Motor neuron (in vitro differentiated cells): ENCODE measurements around the gene AATF. TPM values are rescaled to one million over a fixed set of nuclear protein-coding genes. Genes with fewer than 3 reads are reported as not detected.

ENCODE experiments used
- ATAC-seq, 8 experiments: fragments of 200-7000 bp; cut with Tn5 transposase; replicated peaks in 6 of 8; 2 replicates each; pipeline ENCODE4 v1.8.0; 2021; ENCODE audit warnings: mild to moderate bottlenecking in 8 of 8, moderate library complexity in 8 of 8
- H3K27ac ChIP-seq, 2 donors: fragments of 250-450 bp; sonication (Bioruptor Pico); 2 replicates each; pipeline ENCODE4 v1.9.0; 2021; ENCODE audit warnings: antibody characterized with exemption in 2 of 2, mild to moderate bottlenecking in 2 of 2, moderate library complexity in 1 of 2
- H3K4me1 ChIP-seq, 2 donors: fragments of 250-450 bp; sonication (Bioruptor Pico); replicated peaks in 1 of 2; 2 replicates each; pipeline ENCODE4 v1.6.1; 2021; ENCODE audit warnings: antibody characterized with exemption in 2 of 2, mild to moderate bottlenecking in 2 of 2, moderate library complexity in 1 of 2
- H3K4me3 ChIP-seq, 5 donors: fragments of 250-450 bp; sonication (Bioruptor Pico); 2 replicates each; pipeline ENCODE4 v1.9.0; 2021; ENCODE audit warnings: antibody characterized with exemption in 5 of 5, mild to moderate bottlenecking in 5 of 5, moderate library complexity in 4 of 5
- WGBS, 10 experiments: fragments of 450-650 bp; shearing (Covaris generic); methylation state at CpG; one replicate each; pipeline ENCODE4 v1.0.0; 2022; 5-methylcytosine and 5-hydroxymethylcytosine counted together
- in situ Hi-C, 9 experiments: fragments of 400-800 bp; cut with MboI; loops; one replicate each; pipeline ENCODE4 v1.15.0; 2021; ENCODE audit warnings: low sequenced_read_pairs in 9 of 9, low pct_unique_long_range_greater_than_20kb in 2 of 9; ENCODE audit not compliant: unreplicated experiment in 9 of 9
- total RNA-seq, 8 experiments: library from RNA; unstranded; fragments of 300-600 nt; gene quantifications; 2 replicates each; pipeline versions ENCODE4 v1.2.3 to v1.2.4, GENCODE V29; 2022

The AATF gene
- total RNA-seq, 8 experiments from 2014 or later: 30.7 to 60.9 (median 43.3) TPM

DNA sequence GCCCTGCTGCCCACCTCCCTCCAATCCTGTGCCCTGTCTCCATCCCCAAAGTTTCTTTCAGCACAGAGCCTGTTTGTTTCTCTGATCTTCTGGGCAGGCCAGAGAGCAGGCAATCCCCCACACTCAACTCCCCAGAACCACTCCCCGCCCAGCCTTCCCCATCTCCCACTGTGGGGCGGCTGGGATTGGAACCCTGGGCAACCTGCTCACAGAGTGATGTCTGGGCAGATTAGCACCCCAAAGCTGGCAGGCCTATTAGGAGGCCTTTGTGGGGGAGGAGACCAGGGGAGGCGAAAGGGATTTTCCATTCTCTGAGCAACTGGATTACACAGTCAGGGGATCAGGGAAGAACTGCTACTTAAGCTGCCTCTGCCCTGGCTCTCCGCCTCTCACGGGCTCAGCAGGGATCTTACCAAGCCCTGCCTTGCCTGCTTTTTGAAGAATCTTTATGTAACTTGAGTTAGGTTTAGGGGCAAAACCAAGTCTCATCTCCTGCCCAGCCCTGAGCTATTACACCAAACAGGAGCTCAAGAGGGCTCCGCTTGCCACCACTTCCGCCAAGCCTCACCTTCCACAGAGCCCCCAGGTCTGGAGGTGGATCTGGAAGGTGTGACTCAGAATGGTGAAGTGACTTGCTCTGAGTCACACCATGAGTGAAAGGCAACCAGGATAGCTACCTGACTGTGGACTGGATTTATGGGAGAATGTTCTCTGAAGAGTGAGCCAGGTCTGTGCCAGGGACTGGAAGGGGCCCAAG is 27.5 kb upstream of the AATF start:
- WGBS, 10 experiments: 37 to 42% methylated on average over 2 to 4 of the region's 7 CpGs; no CpG with 5 or more reads in 8 of the 10 experiments
- Histone ChIP-seq H3K4me3 (no peak overlapping the region), H3K27ac (peak overlapping the region; percentile 71 to 77), H3K4me1 (peaks cover 84 to 95% of the 10 kb centered on the region in 2 donors)
- in situ Hi-C loops: no loop called here
- peak; percentile 41 to 55 (median 50) for ATAC-seq

GRCh38 chr17:36922175-36922574 is 26.6 kb upstream of the AATF start:
- Histone ChIP-seq H3K4me3 (no peak overlapping the region), H3K27ac (peak overlapping the region in 1 of 2 donors; percentile 77), H3K4me1 (peaks cover 80 to 92% of the 10 kb centered on the region in 2 donors)
- ATAC-seq: no peak
- in situ Hi-C loops: no loop called here

- H3K4me3 ChIP-seq: no peak overlapping the region
- 43 to 71% (median 49%) methylated on average over 1 to 2 of the region's 5 CpGs; no CpG with 5 or more reads in 4 of the 10 experiments for WGBS, 10 experiments
- H3K4me1 ChIP-seq: peaks cover 80 to 92% of the 10 kb centered on the region in 2 donors
- in situ Hi-C loops: no loop called here
- no peak overlapping the region for H3K27ac ChIP-seq
- no peak for ATAC-seq
Measured at GRCh38 chr17:36923814-36924221, 24.9 kb upstream of the AATF start.

DNA sequence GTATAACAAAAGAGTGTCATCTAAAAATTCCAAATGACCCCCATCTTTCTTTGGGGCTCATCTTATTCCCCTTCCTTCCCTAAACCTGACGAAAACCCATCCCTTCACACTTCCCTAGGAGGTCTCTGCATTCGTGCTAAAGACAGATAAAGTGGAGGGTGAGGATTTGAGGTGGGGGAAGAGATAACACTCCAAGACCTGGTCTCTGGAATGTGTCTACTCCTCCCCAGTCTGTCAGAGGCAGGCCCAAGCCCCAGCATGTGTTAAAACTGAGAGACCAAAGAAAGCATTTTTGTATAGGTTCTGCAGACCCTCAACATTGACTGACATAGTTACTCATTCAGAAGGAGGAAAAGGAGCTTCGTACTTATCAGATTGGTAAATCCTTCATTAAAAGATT is 22.5 kb upstream of the AATF start:
- Histone ChIP-seq H3K27ac (no peak overlapping the region), H3K4me3 (no peak overlapping the region), H3K4me1 (peaks cover 80 to 92% of the 10 kb centered on the region in 2 donors)
- 42 to 100% (median 87%) methylated on average over 1 to 3 of the region's 3 CpGs; no CpG with 5 or more reads in 2 of the 10 experiments for WGBS, 10 experiments
- in situ Hi-C loops: loop anchor here in 5 of 9 experiments (25.0 kb wide), 2 partner anchors 214 to 289 kb away; no protein-coding TSS in a partner anchor
- ATAC-seq: no peak

- no peak overlapping the region for H3K4me3 ChIP-seq
- ATAC-seq: no peak
- in situ Hi-C loops: loop anchor here in 5 of 9 experiments (25.0 kb wide), 2 partner anchors 214 to 289 kb away; no protein-coding TSS in a partner anchor
- 17 to 100% (median 85%) methylated on average over 1 to 2 of the region's 2 CpGs; no CpG with 5 or more reads in 3 of the 10 experiments for WGBS, 10 experiments
- H3K27ac ChIP-seq: no peak overlapping the region
- H3K4me1 ChIP-seq: peaks cover 80 to 92% of the 10 kb centered on the region in 2 donors
Measured at GRCh38 chr17:36926701-36927100, 22.1 kb upstream of the AATF start.

GRCh38 chr17:36928471-36929345 is 20.0 kb upstream of the AATF start:
- 19 to 95% (median 47%) methylated on average over 4 to 7 of the region's 13 CpGs; no CpG with 5 or more reads in 2 of the 10 experiments for WGBS, 10 experiments
- no peak for ATAC-seq
- Histone ChIP-seq H3K4me1 (peaks cover 82 to 96% of the 10 kb centered on the region in 2 donors), H3K27ac (peak overlapping the region; percentile 29 to 37), H3K4me3 (peak overlapping the region in 1 of 5 donors; percentile 11)
- in situ Hi-C loops: loop anchor here in 5 of 9 experiments (25.0 kb wide), 2 partner anchors 216 to 291 kb away; no protein-coding TSS in a partner anchor

DNA sequence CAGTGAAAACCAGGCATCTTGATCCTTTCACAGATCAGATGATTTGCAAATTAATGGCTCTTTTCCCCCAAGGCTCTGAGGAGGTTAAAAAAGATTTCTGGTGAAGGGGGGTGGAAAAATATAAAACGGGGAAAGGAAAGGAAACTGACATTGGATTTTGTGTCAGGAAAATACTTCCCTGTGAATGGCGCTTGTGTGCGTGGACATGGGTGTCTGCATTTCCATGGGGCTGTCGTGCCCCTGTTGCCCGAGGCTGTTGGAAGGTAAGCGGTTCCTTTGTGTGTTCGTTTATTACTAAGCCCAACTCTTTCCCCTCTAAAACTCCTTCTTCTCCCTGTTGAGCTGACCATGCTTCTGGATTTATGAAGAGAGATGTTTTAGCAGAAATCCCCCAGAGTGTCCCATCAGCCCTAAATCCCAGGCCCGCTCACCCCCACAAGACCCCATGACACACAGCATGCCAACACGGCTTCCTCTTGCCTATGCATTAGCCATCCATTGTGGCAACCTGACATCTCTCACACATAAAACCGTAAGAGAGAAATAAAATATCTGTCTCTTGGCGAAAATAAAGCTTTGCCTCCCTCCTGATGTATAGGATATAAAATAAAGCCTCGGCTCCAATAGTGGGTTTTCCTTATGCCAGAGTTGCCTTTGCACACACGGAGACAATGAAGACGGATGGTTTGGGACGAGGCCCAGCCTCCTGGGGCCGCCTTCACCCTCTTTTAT is 18.7 kb upstream of the AATF start:
- 0 to 31% (median 16%) methylated on average over 2 to 11 of the region's 16 CpGs for WGBS, 10 experiments
- peak overlapping the region in 1 of 2 donors; percentile 43 for H3K27ac ChIP-seq
- H3K4me3 ChIP-seq: peak overlapping the region in 1 of 5 donors; percentile 76
- in situ Hi-C loops: loop anchor here in 5 of 9 experiments (25.0 kb wide), 2 partner anchors 218 to 293 kb away; no protein-coding TSS in a partner anchor
- peaks cover 78 to 85% of the 10 kb centered on the region in 2 donors for H3K4me1 ChIP-seq
- ATAC-seq: peak in 1 of 8 experiments; percentile 56

- in situ Hi-C loops: loop anchor here in 5 of 9 experiments (25.0 kb wide), 2 partner anchors 218 to 293 kb away; no protein-coding TSS in a partner anchor
- ATAC-seq: peak in 1 of 8 experiments; percentile 14
- H3K4me3 ChIP-seq: peak overlapping the region in 1 of 5 donors; percentile 76
- peaks cover 73 to 80% of the 10 kb centered on the region in 2 donors for H3K4me1 ChIP-seq
- 0 to 75% (median 33%) methylated on average over 1 of the region's 1 CpG; no CpG with 5 or more reads in 3 of the 10 experiments for WGBS, 10 experiments
- peak overlapping the region in 1 of 2 donors; percentile 52 for H3K27ac ChIP-seq
Measured at GRCh38 chr17:36930583-36930900, 18.2 kb upstream of the AATF start.

DNA sequence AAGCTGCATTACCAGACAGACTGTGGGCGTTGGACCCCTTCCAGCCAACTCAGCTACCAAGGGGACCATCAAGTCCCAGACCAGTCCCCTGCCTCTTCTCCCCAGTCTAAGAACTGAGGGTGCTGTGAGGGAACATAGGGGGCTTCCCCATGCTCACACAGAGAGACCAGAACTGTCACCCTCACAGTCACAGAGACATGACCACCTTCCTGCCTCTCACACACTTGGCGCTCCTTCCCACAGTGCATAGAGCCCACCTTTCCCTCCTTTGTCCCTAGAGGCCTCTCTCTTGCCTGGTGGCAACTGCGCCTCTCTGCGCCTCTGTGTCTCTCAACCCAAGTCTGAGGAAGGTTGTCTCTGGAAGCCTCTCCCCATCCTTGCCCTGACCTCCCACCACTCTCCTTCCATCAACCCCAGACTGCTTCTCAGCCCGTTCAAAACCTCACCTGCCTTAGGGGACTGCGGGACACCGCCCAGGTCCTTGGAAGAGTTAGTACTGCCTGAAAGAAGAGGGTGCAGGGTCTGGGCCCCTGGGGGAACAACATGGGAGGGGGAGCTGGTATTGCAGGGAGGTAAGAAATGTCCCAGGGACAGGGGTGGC is 17.6 kb upstream of the AATF start:
- 34 to 100% (median 60%) methylated on average over 1 to 5 of the region's 7 CpGs; no CpG with 5 or more reads in 3 of the 10 experiments for WGBS, 10 experiments
- no peak for ATAC-seq
- H3K4me3 ChIP-seq: peak overlapping the region in 1 of 5 donors; percentile 76

DNA sequence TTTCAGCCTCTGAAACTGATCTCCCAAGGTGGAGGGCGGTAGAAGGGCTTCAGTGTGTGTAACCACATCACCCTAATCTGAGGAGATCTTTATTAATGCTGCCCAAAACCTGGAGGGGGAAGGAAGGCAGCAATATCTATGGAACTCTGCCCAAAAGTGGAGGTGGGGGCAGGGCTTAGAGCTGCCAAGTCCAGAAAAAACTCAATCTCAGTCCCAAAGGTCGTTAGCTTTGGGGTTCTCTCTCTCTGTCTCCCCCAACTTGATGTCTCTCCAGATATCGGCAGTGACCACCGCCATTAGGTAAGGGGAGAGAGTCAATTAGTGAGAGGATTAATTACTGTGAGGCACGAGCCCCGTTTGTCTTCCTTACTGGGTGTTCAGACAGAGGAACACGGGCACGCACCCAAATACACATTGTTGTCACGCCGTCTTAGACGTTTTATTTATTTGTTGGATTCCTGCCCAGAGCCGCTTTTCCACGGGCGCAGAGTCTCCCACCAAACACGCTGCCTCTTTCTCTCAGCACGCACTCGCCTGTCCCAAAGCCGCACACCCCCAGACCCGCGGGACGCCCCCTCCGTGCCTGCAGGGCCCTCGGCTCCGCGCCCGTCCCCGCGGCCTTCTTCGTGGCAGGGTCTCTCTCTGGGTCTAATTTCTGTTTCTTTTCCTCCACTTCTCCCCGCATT is 16.9 kb upstream of the AATF start:
- in situ Hi-C loops: loop anchor here in 5 of 9 experiments (25.0 kb wide), 2 partner anchors 220 to 295 kb away; no protein-coding TSS in a partner anchor
- WGBS, 10 experiments: 0 to 75% (median 25%) methylated on average over 1 to 19 of the region's 30 CpGs
- H3K4me3 ChIP-seq: peak overlapping the region in 2 of 5 donors; percentile 73 to 76
- H3K4me1 ChIP-seq: peaks cover 69 to 72% of the 10 kb centered on the region in 2 donors
- peak overlapping the region in 1 of 2 donors; percentile 52 for H3K27ac ChIP-seq
- ATAC-seq: no peak

More for the DNA sequence above, 17.6 kb upstream of the AATF start:
- Histone ChIP-seq H3K27ac (peak overlapping the region in 1 of 2 donors; percentile 52), H3K4me1 (peaks cover 72 to 74% of the 10 kb centered on the region in 2 donors)
- in situ Hi-C loops: loop anchor here in 5 of 9 experiments (25.0 kb wide), 2 partner anchors 219 to 294 kb away; no protein-coding TSS in a partner anchor

GRCh38 chr17:36932383-36932693 is 16.4 kb upstream of the AATF start:
- H3K4me3 ChIP-seq: peak overlapping the region in 2 of 5 donors; percentile 73 to 76
- ATAC-seq: no peak
- in situ Hi-C loops: loop anchor here in 5 of 9 experiments (25.0 kb wide), 2 partner anchors 220 to 295 kb away; no protein-coding TSS in a partner anchor

More at GRCh38 chr17:36932383-36932693, 16.4 kb upstream of the AATF start:
- H3K4me1 ChIP-seq: peaks cover 65 to 68% of the 10 kb centered on the region in 2 donors
- 0 to 60% (median 30%) methylated on average over 1 to 11 of the region's 16 CpGs; no CpG with 5 or more reads in 2 of the 10 experiments for WGBS, 10 experiments
- H3K27ac ChIP-seq: no peak overlapping the region
